HG03103 (cell line): ENCODE measurements around the gene RPS27L.
"Not testable (repeated sequence)": the region's sequence is repeated elsewhere in the genome, so short reads cannot be mapped to it uniquely, and the experiment has no call there.

Experiments used
- ATAC-seq: cut with Tn5 transposase; IDR thresholded peaks from one replicate; pipeline ENCODE4 v1.9.1; 2021; ENCODE audit warnings: low read depth; ENCODE audit not compliant: unreplicated experiment

Gene RPS27L

DNA sequence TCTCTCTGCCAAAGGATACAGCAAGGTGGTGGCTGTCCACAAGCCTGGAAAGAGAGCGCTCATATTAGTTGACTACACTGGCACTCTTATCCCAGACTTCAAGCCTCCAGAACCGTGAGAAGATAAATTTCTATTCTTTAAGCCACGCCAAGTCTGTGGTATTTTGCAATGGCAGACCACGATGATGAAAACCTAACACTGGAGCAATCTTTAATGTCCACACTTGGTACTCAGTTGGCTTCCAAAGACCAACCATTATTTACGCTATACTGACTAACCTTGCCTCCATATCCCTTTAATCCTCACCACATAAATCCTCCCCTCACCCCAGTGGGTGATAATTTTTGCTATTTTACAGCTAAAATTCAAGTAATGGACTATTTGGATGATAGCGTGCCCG, 52.5 kb downstream of the RPS27L start:
- ATAC-seq = no peak

DNA sequence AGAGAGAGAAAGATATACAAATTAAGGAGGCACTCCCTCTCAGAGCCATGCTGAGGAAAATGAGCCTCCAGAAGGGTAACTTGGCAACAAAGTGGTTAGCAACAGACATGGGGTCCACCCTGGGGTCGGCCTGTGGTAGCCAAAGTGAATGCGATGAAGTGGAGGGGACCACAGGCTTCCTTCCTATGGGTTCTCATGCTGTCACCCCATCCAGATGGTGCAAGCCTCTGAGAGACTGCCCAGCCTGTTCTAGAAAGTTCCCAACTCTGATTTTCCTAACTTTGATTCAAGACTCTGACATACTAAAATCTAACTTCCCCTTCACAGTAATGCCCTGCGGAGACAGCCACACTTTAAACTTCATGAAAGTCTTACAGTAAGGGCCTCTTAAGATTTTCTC, 53.9 kb downstream of the RPS27L start:
- ATAC-seq = no peak

DNA sequence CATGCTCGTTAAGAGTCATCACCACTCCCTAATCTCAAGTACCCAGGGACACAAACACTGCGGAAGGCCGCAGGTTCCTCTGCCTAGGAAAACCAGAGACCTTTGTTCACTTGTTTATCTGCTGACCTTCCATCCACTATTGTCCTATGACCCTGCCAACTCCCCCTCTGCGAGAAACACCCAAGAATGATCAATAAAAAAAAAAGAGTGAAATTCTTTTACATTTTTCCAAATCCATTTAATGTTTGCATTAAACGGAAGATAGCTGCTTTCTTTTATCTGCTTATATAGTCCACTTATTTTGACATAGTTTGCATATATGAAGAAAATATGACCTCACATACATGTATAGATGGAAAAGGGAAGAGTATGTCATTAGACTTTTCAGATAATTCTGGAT, 57.7 kb downstream of the RPS27L start:
- not testable (repeated sequence) for ATAC-seq

DNA sequence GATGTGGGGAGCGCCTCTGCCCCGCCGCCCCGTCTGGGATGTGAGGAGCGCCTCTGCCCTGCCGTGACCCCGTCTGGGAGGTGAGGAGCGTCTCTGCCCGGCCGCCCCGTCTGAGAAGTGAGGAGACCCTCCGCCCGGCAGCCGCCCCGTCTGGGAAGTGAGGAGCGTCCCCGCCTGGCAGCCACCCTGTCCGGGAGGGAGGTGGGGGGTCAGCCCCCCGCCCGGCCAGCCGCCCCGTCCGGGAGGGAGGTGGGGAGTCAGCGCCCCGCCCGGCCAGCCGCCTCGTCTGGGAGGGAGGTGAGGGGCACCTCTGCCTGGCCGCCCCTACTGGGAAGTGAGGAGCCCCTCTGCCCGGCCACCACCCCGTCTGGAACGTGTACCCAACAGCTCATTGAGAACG, 58.4 kb downstream of the RPS27L start:
- ATAC-seq = not testable (repeated sequence)
